IMR-90 (cell line): ENCODE data around the gene ALPP. TPM values are rescaled to one million over a fixed set of nuclear protein-coding genes. Genes with fewer than 3 reads are reported as not detected.
"Not testable (repeated sequence)": the region's sequence is repeated elsewhere in the genome, so short reads cannot be mapped to it uniquely, and the experiment has no call there.

Experiments
- ATAC-seq: fragments of 200-7000 bp; cut with Tn5 transposase; 2 replicates; pipeline ENCODE4 v1.9.1; 2020; ENCODE audit warnings: low read depth, mild to moderate bottlenecking, moderate library complexity
- BruUV-seq: library from RNA; stranded (reverse); fragments of 400-500 nt; replicated peaks from 2 replicates; lab custom pipeline; 2021; lab: Mats Ljungman, UMichigan
- CTCF ChIA-PET: fragments of 300-600 bp; formaldehyde crosslinking; extraction: SDS; loops from one replicate; lab custom pipeline; 2021; ENCODE audit warnings: antibody characterized with exemption; lab: Yijun Ruan, JAX
- POLR2A ChIA-PET: fragments of 300-600 bp; sonication (Branson Sonifier 250); formaldehyde crosslinking; loops from one replicate; lab custom pipeline; 2022; ENCODE audit warnings: antibody characterized with exemption; ENCODE audit not compliant: unreplicated experiment; lab: Charles Lee
- DNase-seq: peaks from one replicate; pipeline ENCODE4 v3.0.0; 2013
- H2AFZ ChIP-seq: replicated peaks from 2 replicates; pipeline ENCODE3; 2013; ENCODE audit warnings: low read length, mild to moderate bottlenecking; ENCODE audit not compliant: poor library complexity
- H2AK5ac ChIP-seq: 2 replicates; pipeline ENCODE4 v1.6.1; 2013; ENCODE audit warnings: low read depth, low read length, inconsistent platforms
- H2AK9ac ChIP-seq: replicated peaks from 2 replicates; pipeline ENCODE3; 2013; ENCODE audit warnings: mild to moderate bottlenecking, low read depth, low read length, moderate library complexity; ENCODE audit not compliant: poor library complexity
- H2BK120ac ChIP-seq: 2 replicates; pipeline ENCODE4 v1.6.1; 2013; ENCODE audit warnings: low read depth, low read length, inconsistent platforms
- H2BK15ac ChIP-seq: 3 replicates; pipeline ENCODE4 v1.6.1; 2013; ENCODE audit warnings: low read depth, low read length, inconsistent platforms
- H2BK20ac ChIP-seq: 2 replicates; pipeline ENCODE4 v1.6.1; 2013; ENCODE audit warnings: low read depth, mild to moderate bottlenecking, inconsistent platforms, low read length, moderate library complexity
- H2BK5ac ChIP-seq: 2 replicates; pipeline ENCODE4 v1.6.1; 2013; ENCODE audit warnings: mild to moderate bottlenecking, low read depth, low read length, inconsistent platforms; ENCODE audit not compliant: poor library complexity, severe bottlenecking
- H3K14ac ChIP-seq: replicated peaks from 2 replicates; pipeline ENCODE4 v1.6.1; 2013; ENCODE audit warnings: low read depth, low read length, inconsistent platforms
- H3K18ac ChIP-seq: 2 replicates; pipeline ENCODE4 v1.6.1; 2013; ENCODE audit warnings: low read depth, low read length, control low read depth
- H3K23ac ChIP-seq: 2 replicates; pipeline ENCODE4 v1.6.1; 2013; ENCODE audit warnings: low read depth, low read length, inconsistent platforms
- H3K27ac ChIP-seq: 2 replicates; pipeline ENCODE4 v1.5.1; 2013; ENCODE audit warnings: mild to moderate bottlenecking, control low read depth, low read length; ENCODE audit not compliant: insufficient read depth
- H3K27me3 ChIP-seq: 2 replicates; pipeline ENCODE4 v1.6.1; 2013; ENCODE audit warnings: low read length; ENCODE audit not compliant: control insufficient read depth, insufficient read depth
- H3K36me3 ChIP-seq: 2 replicates; pipeline ENCODE4 v1.6.1; 2013; ENCODE audit warnings: low read length, mixed read lengths; ENCODE audit not compliant: control insufficient read depth, insufficient read depth
- H3K4ac ChIP-seq: 2 replicates; pipeline ENCODE4 v1.6.1; 2013; ENCODE audit warnings: low read depth, low read length, inconsistent platforms
- H3K4me1 ChIP-seq: 2 replicates; pipeline ENCODE4 v1.6.1; 2013; ENCODE audit warnings: low read length, mixed read lengths; ENCODE audit not compliant: control insufficient read depth, insufficient read depth
- H3K4me2 ChIP-seq: 2 replicates; pipeline ENCODE4 v1.6.1; 2013; ENCODE audit warnings: low read depth, mild to moderate bottlenecking, control low read depth, low read length, moderate library complexity
- H3K4me3 ChIP-seq: 2 replicates; pipeline ENCODE4 v1.5.1; 2013; ENCODE audit warnings: low read depth, mild to moderate bottlenecking, control low read depth, low read length, moderate library complexity; ENCODE audit not compliant: insufficient read depth
- H3K56ac ChIP-seq: 2 replicates; pipeline ENCODE4 v1.6.1; 2013; ENCODE audit warnings: low read length, inconsistent platforms; ENCODE audit not compliant: insufficient read depth; ENCODE audit errors: extremely low read depth
- H3K79me1 ChIP-seq, 2 experiments: 2 replicates each; pipeline ENCODE4 v1.6.1; 2013; ENCODE audit warnings: low read length in 2 of 2, inconsistent platforms in 1 of 2, low read depth in 1 of 2
- H3K9ac ChIP-seq: 2 replicates; pipeline ENCODE4 v1.6.1; 2013; ENCODE audit warnings: low read depth, low read length, control low read depth
- H3K9me1 ChIP-seq: 2 replicates; pipeline ENCODE4 v1.6.1; 2013; ENCODE audit warnings: low read length, inconsistent platforms; ENCODE audit not compliant: insufficient read depth
- H3K9me3 ChIP-seq: 2 replicates; pipeline ENCODE4 v1.6.1; 2013; ENCODE audit warnings: low read length; ENCODE audit not compliant: control insufficient read depth, insufficient read depth
- H4K20me1 ChIP-seq: 2 replicates; pipeline ENCODE4 v1.6.1; 2013; ENCODE audit warnings: low read length, inconsistent platforms; ENCODE audit not compliant: insufficient read depth
- H4K5ac ChIP-seq: 2 replicates; pipeline ENCODE4 v1.6.1; 2013; ENCODE audit warnings: mild to moderate bottlenecking, low read depth, low read length, control low read depth
- H4K8ac ChIP-seq, 2 experiments: 2 replicates each; pipeline ENCODE4 v1.6.1; 2013; ENCODE audit warnings: low read depth in 2 of 2, low read length in 2 of 2, control low read depth in 1 of 2, inconsistent platforms in 1 of 2
- H4K91ac ChIP-seq: 2 replicates; pipeline ENCODE4 v1.6.1; 2013; ENCODE audit warnings: low read depth, low read length, inconsistent platforms; ENCODE audit not compliant: insufficient read depth
- WGBS, 2 experiments: methylation state at CpG; one replicate each; pipeline versions ENCODE4 v1.1.5 to v1.1.7; 2013; ENCODE audit warnings: missing lambda C conversion rate in 2 of 2; ENCODE audit not compliant: insufficient read length in 1 of 2; ENCODE audit errors: extremely low coverage in 2 of 2; 5-methylcytosine and 5-hydroxymethylcytosine counted together
- dilution Hi-C: fragments of 300-500 bp; cut with HindIII; formaldehyde crosslinking; loops from one replicate; pipeline ENCODE4 v1.14.3; 2018; ENCODE audit warnings: low sequenced_read_pairs; ENCODE audit not compliant: unreplicated experiment
- in situ Hi-C: fragments of 300-500 bp; cut with MboI; formaldehyde crosslinking; loops from 3 replicates; pipeline ENCODE4 v1.14.3; 2019; ENCODE audit warnings: low sequenced_read_pairs, inconsistent platforms, mixed read lengths
- intact Hi-C: fragments of 100-400 bp; cut with micrococcal nuclease; formaldehyde crosslinking; loops from 2 replicates; pipeline ENCODE4 v1.10.0; 2022
- polyA plus RNA-seq, 3 experiments: library from polyadenylated mRNA; depleted of rRNA; stranded (reverse); fragments of >200 nt; gene quantifications; 2 replicates each; pipeline ENCODE4 v1.2.3, GENCODE V29; 2012; ENCODE audit warnings: low replicate concordance in 1 of 3
- total RNA-seq: library from RNA; depleted of rRNA; stranded (reverse); fragments of >200 nt; gene quantifications from 2 replicates; pipeline ENCODE4 v1.2.3, GENCODE V29; 2012

Gene ALPP
- total and polyA plus RNA-seq, 2 of the 4 experiments (the other 2 are of a cell fraction): not detected

GRCh38 chr2:232338094-232338758 lies 40.3 kb upstream of the ALPP start:
- H4K20me1 ChIP-seq, H3K18ac ChIP-seq, DNase-seq, H3K79me1 ChIP-seq, H3K56ac ChIP-seq, H3K4ac ChIP-seq, H2BK15ac ChIP-seq, H2AK9ac ChIP-seq, CTCF ChIA-PET, H3K27ac ChIP-seq, POLR2A ChIA-PET, H2AFZ ChIP-seq, H3K4me1 ChIP-seq, H3K4me3 ChIP-seq, BruUV-seq, H3K9me3 ChIP-seq, intact Hi-C loops, in situ Hi-C loops, H3K9ac ChIP-seq, H2AK5ac ChIP-seq, dilution Hi-C loops, H3K36me3 ChIP-seq, H4K91ac ChIP-seq, H2BK5ac ChIP-seq, H3K27me3 ChIP-seq, ATAC-seq, H2BK120ac ChIP-seq, H3K23ac ChIP-seq, H3K9me1 ChIP-seq, H3K14ac ChIP-seq, H4K5ac ChIP-seq, H3K4me2 ChIP-seq, H2BK20ac ChIP-seq, H4K8ac ChIP-seq: not testable (repeated sequence)
- WGBS, 2 experiments: 90% methylated on average over 2 of the region's 16 CpGs; no CpG with 5 or more reads in 1 of the 2 experiments
